ENCODE data around the gene EEF1AKMT3.
"Not testable (repeated sequence)": the region's sequence is repeated elsewhere in the genome, so short reads cannot be mapped to it uniquely, and the experiment has no call there.

EEF1AKMT3 gene

GRCh38 chr12:57817261-57817989 is 45.0 kb downstream of the EEF1AKMT3 start:
- Histone ChIP-seq H3K4me1 (ENCODE audit: low read length) (no peaks in the 10 kb centered on the region), H3K36me3 (replicated peaks; ENCODE audit: insufficient read depth, low read length) (no peaks in the 10 kb centered on the region), H3K27me3 (replicated peaks; ENCODE audit: insufficient read depth, low read length) (no peaks in the 10 kb centered on the region), H3K27ac (ENCODE audit: low read length) (no peak overlapping the region), H2AFZ (ENCODE audit: low read length) (no peak overlapping the region), H4K20me1 (ENCODE audit: insufficient read depth, low read length) (no peaks in the 10 kb centered on the region), H3K9ac (ENCODE audit: low read length) (no peak overlapping the region), H3K9me3 (replicated peaks; ENCODE audit: insufficient read depth, low read length) (no peaks in the 10 kb centered on the region), H3K4me3 (ENCODE audit: low read length) (no peak overlapping the region), H3K79me2 (ENCODE audit: low read length) (no peaks in the 10 kb centered on the region), H3K4me2 (ENCODE audit: low read depth, low read length) (no peak overlapping the region), H3K9me2 (replicated peaks; ENCODE audit: insufficient read depth, low read length) (no peaks in the 10 kb centered on the region), H3F3A (ENCODE audit: insufficient read depth, low read length) (peaks cover 4% of the 10 kb centered on the region; the same call in 1 of the 2 replicates)
- no peak for DNase-seq
- TF ChIP-seq EZH2 (optimal IDR thresholded peaks at IDR 0.05; ENCODE audit: low read depth, low read length) (no peak), CTCF (IDR thresholded peaks at IDR 0.05; ENCODE audit: low read length) (no peak), EZH2phosphoT487 (IDR thresholded peaks at IDR 0.05; ENCODE audit: low read length) (no peak)

- not testable (repeated sequence) for H3K9me2 ChIP-seq (replicated peaks; ENCODE audit: insufficient read depth, low read length); DNase-seq; H4K20me1 ChIP-seq (ENCODE audit: insufficient read depth, low read length); H3F3A ChIP-seq (ENCODE audit: insufficient read depth, low read length); H3K4me1 ChIP-seq (ENCODE audit: low read length); H2AFZ ChIP-seq (ENCODE audit: low read length); H3K4me3 ChIP-seq (ENCODE audit: low read length); H3K9me3 ChIP-seq (replicated peaks; ENCODE audit: insufficient read depth, low read length); H3K27ac ChIP-seq (ENCODE audit: low read length); H3K27me3 ChIP-seq (replicated peaks; ENCODE audit: insufficient read depth, low read length); H3K9ac ChIP-seq (ENCODE audit: low read length); H3K4me2 ChIP-seq (ENCODE audit: low read depth, low read length); H3K36me3 ChIP-seq (replicated peaks; ENCODE audit: insufficient read depth, low read length); H3K79me2 ChIP-seq (ENCODE audit: low read length)
These were observed 45.5 kb downstream of the EEF1AKMT3 start for GRCh38 chr12:57817990-57818331.

- not testable (repeated sequence) for H4K20me1 ChIP-seq (ENCODE audit: insufficient read depth, low read length); H3K36me3 ChIP-seq (replicated peaks; ENCODE audit: insufficient read depth, low read length); H3K9me2 ChIP-seq (replicated peaks; ENCODE audit: insufficient read depth, low read length); H2AFZ ChIP-seq (ENCODE audit: low read length); H3K9me3 ChIP-seq (replicated peaks; ENCODE audit: insufficient read depth, low read length); H3K4me2 ChIP-seq (ENCODE audit: low read depth, low read length); H3K27ac ChIP-seq (ENCODE audit: low read length); H3K4me3 ChIP-seq (ENCODE audit: low read length); H3F3A ChIP-seq (ENCODE audit: insufficient read depth, low read length); H3K4me1 ChIP-seq (ENCODE audit: low read length); H3K27me3 ChIP-seq (replicated peaks; ENCODE audit: insufficient read depth, low read length); H3K9ac ChIP-seq (ENCODE audit: low read length); DNase-seq; H3K79me2 ChIP-seq (ENCODE audit: low read length)
These were observed 47.7 kb downstream of the EEF1AKMT3 start for GRCh38 chr12:57820119-57820518.

GRCh38 chr12:57821015-57821414 is 48.6 kb downstream of the EEF1AKMT3 start:
- H3K27me3 ChIP-seq (replicated peaks; ENCODE audit: insufficient read depth, low read length); H3K9me2 ChIP-seq (replicated peaks; ENCODE audit: insufficient read depth, low read length); H3K36me3 ChIP-seq (replicated peaks; ENCODE audit: insufficient read depth, low read length); H3K4me2 ChIP-seq (ENCODE audit: low read depth, low read length); H3K9me3 ChIP-seq (replicated peaks; ENCODE audit: insufficient read depth, low read length); H3K4me1 ChIP-seq (ENCODE audit: low read length); H3K4me3 ChIP-seq (ENCODE audit: low read length); H2AFZ ChIP-seq (ENCODE audit: low read length); H4K20me1 ChIP-seq (ENCODE audit: insufficient read depth, low read length); H3F3A ChIP-seq (ENCODE audit: insufficient read depth, low read length); DNase-seq; H3K27ac ChIP-seq (ENCODE audit: low read length); H3K79me2 ChIP-seq (ENCODE audit: low read length); H3K9ac ChIP-seq (ENCODE audit: low read length): not testable (repeated sequence)

Measured in MM.1S (cell line).